ENCODE data around the gene H2BK1.

The H2BK1 gene

GRCh38 chr7:151175793-151176311 lies 34.4 kb downstream of the H2BK1 start:
- no peak overlapping the region for H3K27ac ChIP-seq
- no peak for TF ChIP-seq ZFX (IDR thresholded peaks at IDR 0.05)
- no peak for TF ChIP-seq CTCF (conservative IDR thresholded peaks at IDR 0.05)

GRCh38 chr7:151175047-151175792 lies 35.1 kb downstream of the H2BK1 start:
- TF ChIP-seq CTCF (conservative IDR thresholded peaks at IDR 0.05) (no peak), ZFX (IDR thresholded peaks at IDR 0.05) (no peak)
- H3K27ac ChIP-seq: no peak overlapping the region

GRCh38 chr7:151174246-151175046 lies 35.8 kb downstream of the H2BK1 start:
- no peak for TF ChIP-seq CTCF (conservative IDR thresholded peaks at IDR 0.05)
- TF ChIP-seq ZFX (IDR thresholded peaks at IDR 0.05): no peak
- H3K27ac ChIP-seq: no peak overlapping the region

- H3K27ac ChIP-seq: no peak overlapping the region
- no peak for TF ChIP-seq CTCF (conservative IDR thresholded peaks at IDR 0.05)
- no peak for TF ChIP-seq ZFX (IDR thresholded peaks at IDR 0.05)
Measured at GRCh38 chr7:151173386-151174245, 36.7 kb downstream of the H2BK1 start.

- TF ChIP-seq ZFX (IDR thresholded peaks at IDR 0.05) (no peak), CTCF (conservative IDR thresholded peaks at IDR 0.05) (peak; percentile 100)
Measured at GRCh38 chr7:151172273-151173141, 37.8 kb downstream of the H2BK1 start.

GRCh38 chr7:151168787-151169162 lies 41.5 kb downstream of the H2BK1 start:
- no peak overlapping the region for H3K27ac ChIP-seq
- no peak for TF ChIP-seq ZFX (IDR thresholded peaks at IDR 0.05)
- no peak for TF ChIP-seq CTCF (conservative IDR thresholded peaks at IDR 0.05)

More at GRCh38 chr7:151172273-151173141, 37.8 kb downstream of the H2BK1 start:
- H3K27ac ChIP-seq: no peak overlapping the region
